K562 (cell line): ENCODE results near the gene UBQLN2. TPM values are rescaled to one million over a fixed set of nuclear protein-coding genes. Genes with fewer than 3 reads are reported as not detected.

Experiments used
- GATAD2B ChIP-seq: fragments of 450-650 bp; IDR thresholded peaks from 2 replicates; pipeline ENCODE4 v1.6.1; 2017; ENCODE audit warnings: mild to moderate bottlenecking, borderline replicate concordance
- KAT7 ChIP-seq: sonication (generic); formaldehyde crosslinking; IDR thresholded peaks from 2 replicates; pipeline ENCODE4 v1.8.0; 2022; ENCODE audit warnings: missing genetic modification reagents, mild to moderate bottlenecking, borderline replicate concordance
- MAFG ChIP-seq: fragments of 450-650 bp; conservative IDR thresholded peaks from 2 replicates; pipeline ENCODE4 v1.6.1; 2016; ENCODE audit warnings: missing genetic modification characterization, missing compliant biosample characterization
- MYC ChIP-seq, 2 experiments: fragments of 250-450 bp in 1 of 2; sonication (Bioruptor Pico) in 1 of 2; IDR thresholded peaks; 2 replicates each; pipeline versions ENCODE4 v1.5.1 to v1.6.1; 2012 to 2021; ENCODE audit warnings: low read depth in 2 of 2, borderline replicate concordance in 1 of 2, improper control_type of control experiment in 1 of 2, low read length in 1 of 2, mild to moderate bottlenecking in 1 of 2, moderate library complexity in 1 of 2
- NR3C1 ChIP-seq: sonication (generic); formaldehyde crosslinking; IDR thresholded peaks from 2 replicates; pipeline ENCODE4 v1.8.1; 2022; ENCODE audit warnings: missing genetic modification reagents
- PYGO2 ChIP-seq: fragments of 450-650 bp; IDR thresholded peaks from 2 replicates; pipeline ENCODE4 v1.6.1; 2016; ENCODE audit warnings: mild to moderate bottlenecking, missing genetic modification characterization, moderate library complexity, missing compliant biosample characterization
- RFX5 ChIP-seq: IDR thresholded peaks from 2 replicates; pipeline ENCODE4 v1.6.1; 2011; ENCODE audit warnings: low read depth, mild to moderate bottlenecking, improper control_type of control experiment, low read length
- SAFB ChIP-seq: fragments of 200-400 bp; formaldehyde crosslinking; IDR thresholded peaks from 2 replicates; pipeline ENCODE4 v1.6.1; 2017; ENCODE audit warnings: low read depth, low read length, borderline replicate concordance
- SMAD1 ChIP-seq: fragments of 150-350 bp; IDR thresholded peaks from 2 replicates; pipeline ENCODE4 v1.6.1; 2014; ENCODE audit warnings: low read length, low read depth; ENCODE audit not compliant: partially characterized antibody
- SRSF9 ChIP-seq: fragments of 200-400 bp; formaldehyde crosslinking; IDR thresholded peaks from 2 replicates; pipeline ENCODE4 v1.6.1; 2017; ENCODE audit warnings: low read depth, low read length, borderline replicate concordance
- ZBTB7A ChIP-seq: IDR thresholded peaks from 2 replicates; pipeline ENCODE4 v1.6.1; 2011; ENCODE audit warnings: low read depth, mild to moderate bottlenecking, low read length, moderate library complexity, borderline replicate concordance; ENCODE audit not compliant: control insufficient read depth
- ZNF124 ChIP-seq: sonication (generic); formaldehyde crosslinking; IDR thresholded peaks from 2 replicates; pipeline ENCODE4 v1.8.1; 2022; ENCODE audit warnings: missing genetic modification reagents
- ZNF224 ChIP-seq: sonication (generic); formaldehyde crosslinking; IDR thresholded peaks from 2 replicates; pipeline ENCODE4 v1.8.0; 2022; ENCODE audit warnings: mild to moderate bottlenecking, missing genetic modification reagents
- ZNF384 ChIP-seq: IDR thresholded peaks from 2 replicates; pipeline ENCODE4 v1.6.1; 2012; ENCODE audit warnings: low read depth, low read length, improper control_type of control experiment
- polyA plus RNA-seq, 8 experiments: library from polyadenylated mRNA; depleted of rRNA in 4 of 8; stranded (reverse) in 5 of 8; unstranded in 3 of 8; fragments of >200 nt; fragmentation: Nextera tagmentation in 2 of 8; fragmentation: Illumina TruSeq in 1 of 8; extraction: Ambion mirVana in 2 of 8; extraction: Trizol in 1 of 8; gene quantifications; 2 replicates each; pipeline versions ENCODE4 v1.2.1 to v1.2.3, GENCODE V29; 2011 to 2014; ENCODE audit warnings: inconsistent platforms in 1 of 8, missing spikeins in 1 of 8
- total RNA-seq, 7 experiments: library from RNA; depleted of rRNA in 6 of 7; stranded (reverse); fragments of >200 nt in 6 of 7; fragmentation: Illumina TruSeq in 2 of 7; extraction: Trizol in 2 of 7; gene quantifications; 2 replicates each; pipeline versions ENCODE4 v1.2.1 to v1.2.3, GENCODE V29; 2011 to 2021; ENCODE audit warnings: low replicate concordance in 1 of 7
- TF ChIP-seq, protein P1 (sequence below): fragments of 450-650 bp; IDR thresholded peaks from 2 replicates; pipeline ENCODE4 v1.6.1; 2014; ENCODE audit warnings: low read depth, mild to moderate bottlenecking, moderate library complexity, borderline replicate concordance
- TF ChIP-seq, protein P2 (sequence below): sonication (generic); formaldehyde crosslinking; IDR thresholded peaks from 2 replicates; pipeline ENCODE4 v1.8.0; 2022; ENCODE audit warnings: mild to moderate bottlenecking, missing genetic modification reagents
- TF ChIP-seq, protein P3 (sequence below): fragments of 450-650 bp; IDR thresholded peaks from 2 replicates; pipeline ENCODE4 v1.6.1; 2018; ENCODE audit not compliant: partially characterized antibody
- TF ChIP-seq, protein P4 (sequence below): fragments of 450-650 bp; IDR thresholded peaks from 2 replicates; pipeline ENCODE4 v1.7.1; 2018; ENCODE audit warnings: mild to moderate bottlenecking, low read depth; ENCODE audit not compliant: partially characterized antibody

The UBQLN2 gene
- total and polyA plus RNA-seq, 9 of the 15 experiments (the other 6 are each of a cell fraction or from before 2014, with no cell fraction given) = 1.5 to 17.9 (median 5.7) TPM

DNA sequence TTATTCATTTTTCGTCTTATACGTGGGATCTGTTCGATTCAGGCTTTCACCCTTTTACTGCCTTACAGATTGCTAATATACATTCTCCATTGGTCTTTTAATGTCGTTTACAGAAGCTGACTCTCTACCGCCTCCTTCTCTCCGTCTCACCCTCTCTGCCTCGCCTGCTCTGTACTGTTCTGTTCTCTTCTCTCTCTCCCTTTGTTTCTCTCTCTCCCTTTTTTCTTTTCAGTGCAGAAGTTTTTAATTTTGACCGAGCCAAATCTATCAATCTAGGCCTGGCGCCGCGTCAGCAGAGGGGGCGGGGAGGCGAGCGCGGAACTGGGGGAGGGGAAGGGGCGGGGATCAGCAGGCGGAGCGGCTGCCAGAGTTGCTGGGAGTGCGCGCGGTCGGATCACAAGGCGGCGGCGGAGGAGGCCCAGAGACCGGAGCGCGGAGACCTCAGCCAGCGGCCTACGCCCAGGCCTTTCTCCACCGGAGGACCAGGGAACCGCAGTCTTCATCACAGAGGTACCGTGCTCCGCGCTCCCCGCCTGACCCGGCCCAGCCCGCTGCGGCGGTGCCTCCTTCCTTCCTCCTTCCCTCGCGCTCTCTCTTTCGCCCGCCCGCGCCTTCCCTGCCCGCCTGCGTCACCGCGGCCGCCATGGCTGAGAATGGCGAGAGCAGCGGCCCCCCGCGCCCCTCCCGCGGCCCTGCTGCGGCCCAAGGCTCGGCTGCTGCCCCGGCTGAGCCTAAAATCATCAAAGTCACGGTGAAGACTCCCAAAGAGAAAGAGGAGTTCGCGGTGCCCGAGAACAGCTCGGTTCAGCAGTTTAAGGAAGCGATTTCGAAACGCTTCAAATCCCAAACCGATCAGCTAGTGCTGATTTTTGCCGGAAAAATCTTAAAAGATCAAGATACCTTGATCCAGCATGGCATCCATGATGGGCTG, at the start of gene UBQLN2 (continued):
- TF ChIP-seq, protein P1, sequence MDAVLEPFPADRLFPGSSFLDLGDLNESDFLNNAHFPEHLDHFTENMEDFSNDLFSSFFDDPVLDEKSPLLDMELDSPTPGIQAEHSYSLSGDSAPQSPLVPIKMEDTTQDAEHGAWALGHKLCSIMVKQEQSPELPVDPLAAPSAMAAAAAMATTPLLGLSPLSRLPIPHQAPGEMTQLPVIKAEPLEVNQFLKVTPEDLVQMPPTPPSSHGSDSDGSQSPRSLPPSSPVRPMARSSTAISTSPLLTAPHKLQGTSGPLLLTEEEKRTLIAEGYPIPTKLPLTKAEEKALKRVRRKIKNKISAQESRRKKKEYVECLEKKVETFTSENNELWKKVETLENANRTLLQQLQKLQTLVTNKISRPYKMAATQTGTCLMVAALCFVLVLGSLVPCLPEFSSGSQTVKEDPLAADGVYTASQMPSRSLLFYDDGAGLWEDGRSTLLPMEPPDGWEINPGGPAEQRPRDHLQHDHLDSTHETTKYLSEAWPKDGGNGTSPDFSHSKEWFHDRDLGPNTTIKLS = no peak
- no peak for TF ChIP-seq ZNF384
- TF ChIP-seq KAT7 (CRISPR knock-in tag) = no peak
- TF ChIP-seq GATAD2B = no peak
- TF ChIP-seq ZNF224 (CRISPR knock-in tag) = no peak
- TF ChIP-seq PYGO2 (tag) = no peak
- TF ChIP-seq, protein P2, sequence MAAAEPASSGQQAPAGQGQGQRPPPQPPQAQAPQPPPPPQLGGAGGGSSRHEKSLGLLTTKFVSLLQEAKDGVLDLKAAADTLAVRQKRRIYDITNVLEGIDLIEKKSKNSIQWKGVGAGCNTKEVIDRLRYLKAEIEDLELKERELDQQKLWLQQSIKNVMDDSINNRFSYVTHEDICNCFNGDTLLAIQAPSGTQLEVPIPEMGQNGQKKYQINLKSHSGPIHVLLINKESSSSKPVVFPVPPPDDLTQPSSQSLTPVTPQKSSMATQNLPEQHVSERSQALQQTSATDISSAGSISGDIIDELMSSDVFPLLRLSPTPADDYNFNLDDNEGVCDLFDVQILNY (CRISPR knock-in tag) = no peak
- TF ChIP-seq, protein P3, sequence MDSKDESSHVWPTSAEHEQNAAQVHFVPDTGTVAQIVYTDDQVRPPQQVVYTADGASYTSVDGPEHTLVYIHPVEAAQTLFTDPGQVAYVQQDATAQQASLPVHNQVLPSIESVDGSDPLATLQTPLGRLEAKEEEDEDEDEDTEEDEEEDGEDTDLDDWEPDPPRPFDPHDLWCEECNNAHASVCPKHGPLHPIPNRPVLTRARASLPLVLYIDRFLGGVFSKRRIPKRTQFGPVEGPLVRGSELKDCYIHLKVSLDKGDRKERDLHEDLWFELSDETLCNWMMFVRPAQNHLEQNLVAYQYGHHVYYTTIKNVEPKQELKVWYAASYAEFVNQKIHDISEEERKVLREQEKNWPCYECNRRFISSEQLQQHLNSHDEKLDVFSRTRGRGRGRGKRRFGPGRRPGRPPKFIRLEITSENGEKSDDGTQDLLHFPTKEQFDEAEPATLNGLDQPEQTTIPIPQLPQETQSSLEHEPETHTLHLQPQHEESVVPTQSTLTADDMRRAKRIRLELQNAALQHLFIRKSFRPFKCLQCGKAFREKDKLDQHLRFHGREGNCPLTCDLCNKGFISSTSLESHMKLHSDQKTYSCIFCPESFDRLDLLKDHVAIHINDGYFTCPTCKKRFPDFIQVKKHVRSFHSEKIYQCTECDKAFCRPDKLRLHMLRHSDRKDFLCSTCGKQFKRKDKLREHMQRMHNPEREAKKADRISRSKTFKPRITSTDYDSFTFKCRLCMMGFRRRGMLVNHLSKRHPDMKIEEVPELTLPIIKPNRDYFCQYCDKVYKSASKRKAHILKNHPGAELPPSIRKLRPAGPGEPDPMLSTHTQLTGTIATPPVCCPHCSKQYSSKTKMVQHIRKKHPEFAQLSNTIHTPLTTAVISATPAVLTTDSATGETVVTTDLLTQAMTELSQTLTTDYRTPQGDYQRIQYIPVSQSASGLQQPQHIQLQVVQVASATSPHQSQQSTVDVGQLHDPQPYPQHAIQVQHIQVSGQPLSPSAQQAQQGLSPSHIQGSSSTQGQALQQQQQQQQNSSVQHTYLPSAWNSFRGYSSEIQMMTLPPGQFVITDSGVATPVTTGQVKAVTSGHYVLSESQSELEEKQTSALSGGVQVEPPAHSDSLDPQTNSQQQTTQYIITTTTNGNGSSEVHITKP = no peak
- no peak for TF ChIP-seq SAFB
- TF ChIP-seq, protein P4, sequence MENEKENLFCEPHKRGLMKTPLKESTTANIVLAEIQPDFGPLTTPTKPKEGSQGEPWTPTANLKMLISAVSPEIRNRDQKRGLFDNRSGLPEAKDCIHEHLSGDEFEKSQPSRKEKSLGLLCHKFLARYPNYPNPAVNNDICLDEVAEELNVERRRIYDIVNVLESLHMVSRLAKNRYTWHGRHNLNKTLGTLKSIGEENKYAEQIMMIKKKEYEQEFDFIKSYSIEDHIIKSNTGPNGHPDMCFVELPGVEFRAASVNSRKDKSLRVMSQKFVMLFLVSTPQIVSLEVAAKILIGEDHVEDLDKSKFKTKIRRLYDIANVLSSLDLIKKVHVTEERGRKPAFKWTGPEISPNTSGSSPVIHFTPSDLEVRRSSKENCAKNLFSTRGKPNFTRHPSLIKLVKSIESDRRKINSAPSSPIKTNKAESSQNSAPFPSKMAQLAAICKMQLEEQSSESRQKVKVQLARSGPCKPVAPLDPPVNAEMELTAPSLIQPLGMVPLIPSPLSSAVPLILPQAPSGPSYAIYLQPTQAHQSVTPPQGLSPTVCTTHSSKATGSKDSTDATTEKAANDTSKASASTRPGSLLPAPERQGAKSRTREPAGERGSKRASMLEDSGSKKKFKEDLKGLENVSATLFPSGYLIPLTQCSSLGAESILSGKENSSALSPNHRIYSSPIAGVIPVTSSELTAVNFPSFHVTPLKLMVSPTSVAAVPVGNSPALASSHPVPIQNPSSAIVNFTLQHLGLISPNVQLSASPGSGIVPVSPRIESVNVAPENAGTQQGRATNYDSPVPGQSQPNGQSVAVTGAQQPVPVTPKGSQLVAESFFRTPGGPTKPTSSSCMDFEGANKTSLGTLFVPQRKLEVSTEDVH = no peak
- TF ChIP-seq ZNF124 = no peak
- no peak for TF ChIP-seq RFX5
- no peak for TF ChIP-seq SRSF9
- TF ChIP-seq SMAD1 = no peak
- TF ChIP-seq NR3C1 (CRISPR knock-in tag) = no peak
- TF ChIP-seq MAFG (tag) = no peak
- TF ChIP-seq ZBTB7A = no peak
- TF ChIP-seq MYC (IDR thresholded peaks at IDR 0.05; ENCODE audit: low read depth, low read length) = no peak
- TF ChIP-seq MYC (CRISPR knock-in tag; IDR thresholded peaks at IDR 0.05; ENCODE audit: borderline replicate concordance, low read depth) = no peak
